DMS 273 (cell line): Measurements from ENCODE around the gene KCTD16.
A peak's percentile ranks its signal among the peaks of the same experiment; 100 is the strongest.

Experiments
- DNase-seq: peaks from one replicate; lab custom pipeline; 2025; ENCODE audit not compliant: unreplicated experiment; lab: John Stamatoyannopoulos, UW

The KCTD16 gene

GRCh38 chr5:144281784-144282183 lies 111.1 kb downstream of the KCTD16 start:
- no peak for DNase-seq

- no peak for DNase-seq
These were observed 113.4 kb downstream of the KCTD16 start for GRCh38 chr5:144284036-144284435.

GRCh38 chr5:144284931-144285502 lies 114.3 kb downstream of the KCTD16 start:
- no peak for DNase-seq

DNA sequence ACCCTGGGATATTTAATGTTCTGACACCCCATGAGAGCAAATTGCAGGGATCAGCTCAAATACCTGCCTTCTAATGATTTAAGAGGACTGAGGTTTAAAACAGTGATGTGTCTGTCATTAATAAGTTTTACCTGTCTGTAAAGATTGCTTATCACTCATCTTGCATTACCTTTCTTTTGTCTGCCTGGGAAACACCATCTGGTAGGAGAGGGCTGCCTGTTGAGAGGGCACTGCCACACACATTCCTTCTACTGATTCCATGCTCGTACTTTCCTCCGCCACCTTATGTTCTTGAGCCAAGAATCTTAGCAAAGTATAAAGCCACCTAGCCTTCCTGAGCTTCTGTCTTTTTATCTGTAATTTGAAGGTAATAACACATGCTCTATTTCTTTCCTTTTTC lies 118.6 kb downstream of the KCTD16 start:
- DNase-seq = no peak

DNA sequence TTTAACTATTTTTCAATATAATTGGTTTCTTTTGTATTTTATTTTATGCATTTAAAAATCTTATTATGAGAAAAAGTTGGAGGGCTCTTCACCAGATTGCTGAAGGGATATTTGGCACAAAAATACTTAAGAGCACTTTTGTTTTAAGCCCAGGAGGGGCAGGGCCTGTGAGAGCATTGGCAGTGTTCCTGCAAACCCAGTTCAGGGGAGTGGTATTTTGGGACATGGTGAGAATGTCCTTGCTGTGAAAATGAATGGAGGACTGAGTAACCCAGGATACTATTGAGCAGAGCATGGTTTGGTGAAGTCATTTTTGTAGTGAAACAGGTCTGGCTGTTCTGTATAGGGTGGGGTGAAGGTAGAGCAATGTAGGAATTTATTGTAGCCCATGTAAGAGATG lies 121.4 kb downstream of the KCTD16 start:
- DNase-seq = no peak

DNA sequence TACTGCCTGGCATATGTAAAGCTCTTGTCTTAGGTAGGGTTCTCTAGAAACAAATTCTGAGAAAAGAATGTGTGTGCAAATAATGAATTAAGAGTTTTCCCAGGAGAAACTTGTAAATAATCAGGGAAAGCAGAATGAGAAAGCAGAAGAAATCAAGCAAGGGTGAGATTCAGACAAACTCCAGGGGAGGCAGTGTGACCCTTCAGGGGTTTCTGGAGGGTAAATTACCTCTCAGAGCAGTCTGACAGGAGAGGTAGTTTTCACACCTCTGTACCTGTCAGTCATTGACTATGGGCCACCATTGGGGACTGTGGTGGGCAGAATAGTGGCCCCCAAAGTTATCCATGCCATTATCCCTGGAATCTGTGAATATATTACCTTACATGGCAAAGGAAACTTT lies 124.6 kb downstream of the KCTD16 start:
- DNase-seq = no peak

DNA sequence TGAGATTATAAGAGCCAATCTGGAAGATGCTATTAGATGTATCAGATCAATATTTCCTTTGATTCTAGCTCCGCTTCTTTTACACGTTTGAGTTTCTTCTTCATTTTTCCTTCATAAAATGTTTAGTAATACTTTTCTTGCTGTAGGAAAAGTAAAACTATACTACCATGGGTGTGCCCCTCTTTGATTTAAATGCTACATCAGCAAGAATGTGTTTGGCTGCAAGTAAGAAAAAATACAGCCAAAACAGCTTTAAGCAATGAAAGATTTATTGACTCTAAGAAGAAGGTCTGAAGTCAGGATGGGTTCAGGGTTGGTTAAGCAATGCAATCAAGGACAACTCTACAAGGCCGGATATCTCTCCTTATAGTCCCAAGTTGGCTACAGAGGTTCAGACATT lies 126.4 kb downstream of the KCTD16 start:
- no peak for DNase-seq

- DNase-seq = no peak
These were observed 128.0 kb downstream of the KCTD16 start for GRCh38 chr5:144298658-144299057.

GRCh38 chr5:144304688-144305087 lies 134.0 kb downstream of the KCTD16 start:
- DNase-seq = no peak

DNA sequence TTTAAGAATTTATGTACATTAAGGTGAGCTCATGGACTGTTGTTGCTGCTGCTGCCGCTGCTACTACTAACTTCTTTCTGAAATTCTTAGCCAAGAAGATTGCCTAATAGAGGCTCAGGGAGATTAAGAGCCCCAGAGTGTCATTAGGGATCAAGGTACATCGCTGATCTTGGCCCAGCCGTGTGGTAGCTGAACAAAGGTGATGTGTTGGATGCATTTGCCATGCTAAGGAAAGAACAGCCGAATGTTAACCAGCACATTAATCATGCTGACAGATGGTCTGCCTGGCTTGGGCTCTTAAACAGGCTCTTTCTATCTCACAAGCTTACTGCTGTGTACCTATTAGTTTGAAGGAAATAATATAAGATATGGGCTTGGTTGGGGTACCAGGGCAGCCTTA lies 137.1 kb downstream of the KCTD16 start:
- DNase-seq = peak; percentile 81

DNA sequence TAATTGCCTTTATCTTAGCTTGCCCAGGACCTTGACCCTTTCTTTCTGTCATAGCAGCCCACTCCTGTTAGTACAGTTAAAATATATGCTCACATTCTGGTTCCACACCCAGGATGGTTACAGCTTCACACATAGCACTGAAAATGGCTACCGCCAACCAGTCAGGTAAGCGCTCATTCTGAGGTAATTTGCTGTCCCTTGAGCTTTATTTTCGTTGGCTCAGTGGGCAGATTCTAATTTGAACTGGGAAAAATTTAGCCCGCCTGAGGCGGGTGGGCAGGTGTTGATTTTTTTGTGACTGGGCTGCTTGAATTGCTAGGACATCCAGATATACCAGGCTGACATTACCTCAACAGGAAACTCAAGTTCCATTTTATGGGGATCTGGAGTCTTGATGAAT lies 137.5 kb downstream of the KCTD16 start:
- peak; percentile 51 for DNase-seq

GRCh38 chr5:144308906-144309670 lies 138.4 kb downstream of the KCTD16 start:
- DNase-seq = peak; percentile 87

DNA sequence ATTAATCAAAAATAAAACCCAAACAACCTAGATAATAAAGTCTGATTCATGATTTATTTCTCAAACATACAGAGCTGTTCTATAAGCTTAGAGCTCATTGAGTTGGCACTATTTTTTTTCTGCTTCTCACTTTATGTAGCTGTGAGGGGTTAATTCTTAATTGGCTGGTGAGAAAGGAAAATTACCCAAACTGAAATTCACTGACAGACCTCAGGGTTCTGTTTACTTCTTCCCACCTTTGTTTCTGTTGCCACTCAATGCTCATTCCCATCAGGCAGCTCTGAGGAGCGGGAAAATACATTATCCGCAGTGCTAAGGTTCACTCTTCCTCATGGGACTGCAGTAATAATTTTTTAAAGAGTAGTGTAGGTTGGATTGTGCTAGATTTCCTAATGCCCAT lies 139.9 kb downstream of the KCTD16 start:
- no peak for DNase-seq

DNA sequence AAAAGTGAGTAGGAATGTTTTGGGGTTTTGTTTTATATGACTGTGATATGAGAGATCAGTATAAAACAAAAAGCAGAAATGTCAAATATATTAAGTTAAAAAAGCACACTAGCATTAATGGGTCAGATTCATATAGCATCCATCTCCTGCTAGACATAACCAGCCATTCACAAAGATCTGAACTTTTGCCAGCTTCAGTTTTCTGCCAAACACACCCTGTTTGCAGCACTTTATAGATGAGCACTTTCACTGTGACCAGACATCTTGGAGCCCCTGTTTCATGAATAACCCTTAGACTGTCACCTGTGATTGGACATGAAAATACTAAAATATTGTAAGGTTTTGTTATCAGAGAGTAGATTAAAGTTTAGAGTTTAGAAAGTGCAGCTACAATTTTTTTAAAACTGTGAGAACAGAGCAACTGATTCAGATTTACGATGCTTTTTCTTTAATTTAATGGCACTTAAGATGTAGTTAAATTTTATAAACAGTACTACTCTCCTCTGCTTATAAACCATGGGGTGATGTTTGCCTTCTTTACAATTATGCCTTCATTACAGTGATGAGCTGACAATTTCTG lies 142.6 kb downstream of the KCTD16 start:
- DNase-seq = peak; percentile 7

- DNase-seq = no peak
These were observed 144.4 kb downstream of the KCTD16 start for GRCh38 chr5:144315026-144315425.

GRCh38 chr5:144315994-144316634 lies 145.4 kb downstream of the KCTD16 start:
- DNase-seq = no peak

GRCh38 chr5:144318011-144318410 lies 147.3 kb downstream of the KCTD16 start:
- no peak for DNase-seq

- no peak for DNase-seq
These were observed 147.8 kb downstream of the KCTD16 start for GRCh38 chr5:144318460-144318859.

DNA sequence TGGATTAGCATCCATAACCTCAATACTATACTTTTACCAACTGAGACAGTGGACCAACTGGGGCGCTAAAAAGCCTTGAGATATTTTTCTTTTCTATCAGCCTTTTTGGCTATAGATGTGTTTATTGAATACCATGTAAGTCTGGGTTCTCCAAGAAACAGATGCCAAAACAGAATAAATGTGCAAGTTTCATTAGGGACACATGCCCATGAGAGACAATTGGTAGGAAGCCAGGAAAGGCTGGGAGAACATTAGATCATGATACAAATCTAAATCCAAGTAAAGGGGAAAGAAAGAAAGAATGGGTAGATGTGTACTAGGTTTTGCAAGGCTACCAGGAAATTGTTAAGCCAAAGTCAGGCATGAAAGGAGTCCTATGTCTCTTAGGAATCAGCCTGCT lies 152.5 kb downstream of the KCTD16 start:
- no peak for DNase-seq

- DNase-seq = no peak
These were observed 154.9 kb downstream of the KCTD16 start for GRCh38 chr5:144325532-144325931.

DNA sequence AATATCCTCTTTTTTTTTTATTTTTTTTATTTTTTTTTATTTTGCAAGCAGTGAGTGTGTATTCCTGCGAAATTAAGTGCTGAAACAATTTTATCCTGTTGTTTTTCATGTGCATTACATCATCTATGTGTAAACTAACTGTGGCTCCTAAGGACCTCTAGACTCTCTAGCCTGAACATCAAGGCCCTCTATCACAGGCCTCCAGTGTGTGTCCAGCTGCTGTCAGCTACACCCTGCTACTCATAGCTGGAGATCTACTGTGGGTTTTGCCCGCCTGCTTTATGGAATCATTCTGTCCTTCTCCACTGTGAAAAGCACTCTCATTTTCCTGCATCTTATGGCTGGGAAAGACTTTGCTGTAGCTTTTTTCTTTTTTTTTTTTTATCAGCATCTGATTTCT lies 157.8 kb downstream of the KCTD16 start:
- no peak for DNase-seq

- no peak for DNase-seq
These were observed 158.3 kb downstream of the KCTD16 start for GRCh38 chr5:144328980-144329379.
